Measurements from ENCODE around the gene ZNF827. TPM values are rescaled to one million over a fixed set of nuclear protein-coding genes. Genes with fewer than 3 reads are reported as not detected.

Gene ZNF827
- total and polyA plus RNA-seq, 2 of the 8 experiments (the other 6 are each of a cell fraction or from before 2014, with no cell fraction given): 25.3 to 26.2 TPM

DNA sequence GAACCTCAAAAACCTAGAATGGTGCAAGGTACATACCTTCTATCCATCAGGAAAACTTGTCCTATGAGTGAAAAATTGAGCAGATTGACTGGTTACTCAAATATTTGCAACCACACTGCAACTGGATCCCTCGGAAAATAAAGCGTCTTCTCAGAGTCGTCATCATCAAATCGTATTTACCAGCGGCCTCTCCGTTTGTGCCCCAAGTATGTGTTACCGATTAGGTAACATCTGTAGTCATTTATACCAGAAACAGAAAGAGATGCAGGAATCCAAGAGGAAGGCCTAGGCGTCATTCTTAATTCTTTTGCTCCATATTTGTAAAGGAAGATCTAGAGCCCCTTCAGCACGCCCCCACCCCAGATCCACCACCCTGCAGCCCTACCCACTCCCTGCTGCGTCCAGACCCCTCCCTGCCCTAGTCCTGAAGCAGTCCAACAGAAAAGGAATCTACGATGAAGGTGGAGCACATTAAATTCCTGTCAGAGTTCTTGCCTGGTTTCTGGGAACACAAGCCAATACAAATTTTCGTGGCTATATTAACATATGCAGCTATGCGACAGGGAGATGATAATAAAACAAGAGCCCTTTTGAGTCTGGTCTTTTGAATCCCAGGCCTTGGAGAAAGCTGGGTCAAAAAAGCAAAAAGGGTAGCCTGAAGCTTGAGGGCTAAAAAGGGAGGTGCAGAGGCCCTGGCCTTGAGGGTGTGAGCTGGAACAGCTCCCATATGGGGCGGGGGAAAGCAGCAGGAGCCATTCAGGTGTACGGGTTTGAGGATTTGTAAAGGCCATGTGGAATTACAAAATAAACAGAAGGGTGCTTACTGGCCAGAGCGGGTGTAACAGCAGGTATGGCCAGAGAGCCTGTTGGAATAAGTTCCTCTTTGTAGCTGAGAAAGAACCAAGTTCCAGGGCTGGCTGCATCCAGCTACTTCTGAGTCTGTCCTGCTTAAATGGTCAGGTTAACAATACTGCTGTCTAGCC is 77.0 kb downstream of the ZNF827 start:
- Histone ChIP-seq H3K14ac (ENCODE audit: insufficient read length) (no peak overlapping the region), H2BK120ac (replicated peaks; ENCODE audit: low read depth, low read length) (no peak overlapping the region), H4K91ac (replicated peaks; ENCODE audit: insufficient read length, low read length) (no peak overlapping the region), H2BK20ac (ENCODE audit: low read length) (no peak overlapping the region), H3K4me3 (ENCODE audit: extremely low read depth in 1 of 4, insufficient read depth in 2 of 4, low read depth in 3 of 4, low read length in 4 of 4) (no peak overlapping the region; a peak in 1 of 8 replicates), H2BK15ac (ENCODE audit: low read length) (no peak overlapping the region), H3K36me3 (ENCODE audit: control insufficient read depth in 2 of 4, insufficient read depth in 4 of 4, low read length in 3 of 4) (peaks cover 0 to 10% (median 3%) of the 10 kb centered on the region in 4 experiments; a peak in 3 of 8 replicates), H3K23ac (ENCODE audit: insufficient read length) (no peak overlapping the region), H3K18ac (ENCODE audit: extremely low read depth, low read length) (no peak overlapping the region), H3K4me2 (ENCODE audit: insufficient read depth in 1 of 2, low read depth in 2 of 2, low read length in 2 of 2) (0 out of 4 replicates have a peak overlapping the region, but pooled peaks of 1 of the 2 experiments have one; percentile 8), H2BK5ac (ENCODE audit: low read depth, low read length) (peak overlapping the region; percentile 41; the same call in 1 of the 2 replicates), H2AFZ (ENCODE audit: low read length) (no peak overlapping the region), H3K27me3 (replicated peaks in 1 of 4; ENCODE audit: control insufficient read depth in 3 of 4, extremely low read depth in 1 of 4, insufficient read depth in 3 of 4, low read length in 3 of 4) (no peaks in the 10 kb centered on the region), H4K5ac (ENCODE audit: insufficient read length, low read depth, low read length) (no peak overlapping the region), H2BK12ac (ENCODE audit: low read depth, low read length) (no peak overlapping the region), H3K4ac (replicated peaks; ENCODE audit: insufficient read length, low read depth, low read length) (no peak overlapping the region), H3K27ac (ENCODE audit: low read depth, low read length) (no peak overlapping the region), H4K20me1 (replicated peaks in 1 of 2; ENCODE audit: control insufficient read depth in 1 of 2, insufficient read depth in 2 of 2, low read length in 2 of 2) (no peaks in the 10 kb centered on the region), H4K8ac (ENCODE audit: extremely low read depth, insufficient read depth, low read length) (no peak overlapping the region), H3K9ac (replicated peaks in 1 of 4; ENCODE audit: extremely low read depth in 1 of 4, low read depth in 3 of 4, low read length in 3 of 4) (no peak overlapping the region), H3K9me3 (ENCODE audit: insufficient read depth in 2 of 2, low read depth in 1 of 2, low read length in 1 of 2) (no peaks in the 10 kb centered on the region), H2AK5ac (ENCODE audit: low read depth, low read length) (no peak overlapping the region), H3K79me2 (ENCODE audit: control insufficient read depth in 1 of 2, insufficient read depth in 2 of 2, low read length in 2 of 2) (peaks cover 0 to 11% of the 10 kb centered on the region in 2 experiments; a peak in 2 of 4 replicates), H3K79me1 (ENCODE audit: low read depth, low read length) (peaks cover 2% of the 10 kb centered on the region; the same call in 1 of the 2 replicates), H3K23me2 (ENCODE audit: low read depth, low read length) (no peaks in the 10 kb centered on the region; the same call in 1 of the 2 replicates), H3K56ac (replicated peaks; ENCODE audit: insufficient read length, low read depth, low read length) (no peak overlapping the region), H3K4me1 (replicated peaks in 1 of 4; ENCODE audit: control insufficient read depth in 3 of 4, insufficient read depth in 4 of 4, low read length in 3 of 4) (peaks cover 0 to 11% (median 3%) of the 10 kb centered on the region in 4 experiments; a peak in 5 of 7 replicates)
- no peak for DNase-seq (ENCODE audit: low read depth in 1 of 2, low spot score in 2 of 2)
- ChIA-PET CTCF (ENCODE audit: partially characterized antibody) (interaction anchor here (0.8 to 2.7 kb wide), 5 partner anchors 8 to 29 kb away, joined by 3 to 9 read pairs (median 4); no protein-coding TSS in a partner anchor), POLR2A (ENCODE audit: partially characterized antibody) (no interaction called here)
- no peak for FAIRE-seq
- TF ChIP-seq GABPA (IDR thresholded peaks at IDR 0.05; ENCODE audit: borderline replicate concordance, insufficient read depth, low read length): no peak
- TF ChIP-seq, protein P1, sequence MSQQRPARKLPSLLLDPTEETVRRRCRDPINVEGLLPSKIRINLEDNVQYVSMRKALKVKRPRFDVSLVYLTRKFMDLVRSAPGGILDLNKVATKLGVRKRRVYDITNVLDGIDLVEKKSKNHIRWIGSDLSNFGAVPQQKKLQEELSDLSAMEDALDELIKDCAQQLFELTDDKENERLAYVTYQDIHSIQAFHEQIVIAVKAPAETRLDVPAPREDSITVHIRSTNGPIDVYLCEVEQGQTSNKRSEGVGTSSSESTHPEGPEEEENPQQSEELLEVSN (IDR thresholded peaks at IDR 0.05): 0 out of 2 replicates have a peak, but pooled peaks have one; percentile 19
- 77% methylated on average over 16 of the region's 16 CpGs; no CpG with 5 or more reads in 1 of the 2 experiments for WGBS, 2 experiments (ENCODE audit: extremely low coverage in 1 of 2, insufficient coverage in 1 of 2, insufficient read length in 1 of 2, insufficient replicate concordance in 2 of 2, low coverage in 1 of 2, low lambda C conversion rate in 2 of 2, missing lambda C conversion rate in 1 of 2)

Measured in H1 (cell line).